ENCODE data around the gene GIT2.

The GIT2 gene

DNA sequence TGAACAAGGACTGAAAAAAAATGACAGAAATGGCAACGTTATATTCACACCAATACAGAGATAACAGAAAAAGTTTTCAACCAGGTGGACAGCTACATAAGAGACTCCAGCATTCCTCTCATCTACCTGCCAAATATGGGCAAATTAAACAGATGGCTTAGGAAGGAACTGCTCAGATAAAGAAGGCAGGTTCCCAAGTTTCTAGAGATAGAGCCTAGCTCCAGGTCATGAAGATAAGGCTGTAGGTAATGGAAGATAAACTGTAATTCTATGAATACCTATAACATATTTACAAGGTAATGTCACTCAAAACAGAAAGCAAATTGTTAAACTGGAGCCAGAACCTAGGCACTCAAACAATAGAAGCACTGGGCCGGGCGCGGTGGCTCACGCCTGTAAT is 42.5 kb downstream of the GIT2 start:
- Histone ChIP-seq H3K4me1 (ENCODE audit: insufficient read depth, low read length) (peaks cover 4% of the 10 kb centered on the region; the same call in 1 of the 2 replicates), H3K36me3 (ENCODE audit: insufficient read depth, low read length) (peaks cover 6% of the 10 kb centered on the region; the same call in 1 of the 2 replicates), H3K9ac (ENCODE audit: low read depth, low read length) (no peak overlapping the region), H3K9me3 (ENCODE audit: control insufficient read depth, insufficient read depth, low read length) (no peaks in the 10 kb centered on the region)

DNA sequence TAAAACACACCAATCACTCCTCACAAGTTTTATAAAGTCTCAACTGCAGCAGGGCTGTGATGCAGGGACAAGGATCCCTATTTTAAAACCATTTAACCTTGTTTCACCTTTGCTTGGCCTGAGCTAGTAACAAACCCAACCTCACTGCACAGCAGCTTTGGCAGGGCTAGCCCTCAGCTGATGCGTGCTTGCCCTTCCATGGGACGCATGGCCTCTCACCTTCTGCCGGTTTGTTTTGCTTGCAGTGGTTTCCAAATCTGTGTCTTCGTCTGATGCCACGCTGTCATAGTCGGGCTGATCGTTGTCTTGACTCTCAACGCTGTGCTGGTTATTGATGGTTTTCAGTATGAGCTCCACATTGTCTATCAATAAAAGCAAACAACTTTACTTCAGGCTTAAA is 43.3 kb downstream of the GIT2 start:
- H3K36me3 ChIP-seq (ENCODE audit: insufficient read depth, low read length), result peaks cover 6% of the 10 kb centered on the region; the same call in 1 of the 2 replicates
- H3K4me1 ChIP-seq (ENCODE audit: insufficient read depth, low read length), result peaks cover 4% of the 10 kb centered on the region; the same call in 1 of the 2 replicates
- H3K9me3 ChIP-seq (ENCODE audit: control insufficient read depth, insufficient read depth, low read length), result no peaks in the 10 kb centered on the region
- H3K9ac ChIP-seq (ENCODE audit: low read depth, low read length), result no peak overlapping the region

DNA sequence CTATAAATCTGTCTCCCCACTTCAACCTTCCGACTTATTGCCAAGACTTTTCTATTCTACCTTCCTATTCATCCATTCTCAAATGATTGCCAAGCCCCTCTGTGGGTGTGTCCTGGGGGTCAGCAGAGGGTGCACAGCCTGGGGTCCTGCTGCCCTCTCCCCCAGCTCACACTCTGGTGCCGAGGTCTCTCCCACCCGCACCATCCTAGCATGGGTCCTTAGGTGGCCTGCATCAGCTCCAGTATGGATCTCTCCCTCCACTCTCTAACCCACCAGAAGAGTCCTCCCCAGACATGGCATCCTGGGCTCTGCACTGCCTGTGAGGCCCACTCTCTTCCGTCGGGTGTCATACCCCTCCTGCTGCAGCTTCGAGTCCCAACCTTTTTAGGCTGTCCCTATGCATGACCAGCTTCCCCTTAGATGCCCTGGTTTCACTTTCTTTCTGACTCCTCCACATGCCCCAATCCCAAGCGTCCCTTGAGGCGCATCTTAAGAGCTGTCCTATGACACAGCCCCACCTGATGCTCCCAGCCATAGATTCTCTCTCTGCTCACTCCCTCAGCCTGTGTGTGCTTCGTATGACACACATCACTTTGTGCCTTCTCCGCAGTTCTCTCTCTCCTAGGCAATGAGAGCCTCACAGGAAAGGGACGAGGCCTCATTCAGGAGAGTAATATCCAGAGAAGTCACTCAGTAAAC is 43.9 kb downstream of the GIT2 start:
- H3K36me3 ChIP-seq (ENCODE audit: insufficient read depth, low read length), result peaks cover 6% of the 10 kb centered on the region; the same call in 1 of the 2 replicates
- peaks cover 4% of the 10 kb centered on the region; the same call in 1 of the 2 replicates for H3K4me1 ChIP-seq (ENCODE audit: insufficient read depth, low read length)
- H3K9me3 ChIP-seq (ENCODE audit: control insufficient read depth, insufficient read depth, low read length), result no peaks in the 10 kb centered on the region
- H3K9ac ChIP-seq (ENCODE audit: low read depth, low read length), result no peak overlapping the region

DNA sequence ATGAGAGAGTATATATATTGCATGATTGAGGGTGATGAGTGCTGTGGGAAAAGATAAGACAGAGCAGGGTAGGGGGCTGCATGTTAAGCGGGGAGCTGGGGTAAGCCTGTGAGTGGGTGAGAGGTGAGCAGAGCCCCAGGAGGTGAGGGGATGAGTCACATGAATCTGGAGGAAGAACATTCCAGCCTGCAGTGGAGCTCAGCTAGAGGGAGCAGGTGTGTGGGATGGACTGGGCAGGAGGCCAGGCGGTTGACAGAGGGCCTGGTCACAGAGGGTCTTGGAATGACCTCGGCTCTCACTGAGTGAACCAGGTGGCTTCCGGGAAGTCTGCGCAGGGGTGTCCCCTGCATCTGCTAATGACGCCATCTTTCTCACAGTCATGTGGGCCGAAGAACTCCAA is 44.4 kb downstream of the GIT2 start:
- Histone ChIP-seq H3K36me3 (ENCODE audit: insufficient read depth, low read length) (peaks cover 6% of the 10 kb centered on the region; the same call in 1 of the 2 replicates), H3K9ac (ENCODE audit: low read depth, low read length) (no peak overlapping the region), H3K9me3 (ENCODE audit: control insufficient read depth, insufficient read depth, low read length) (no peaks in the 10 kb centered on the region), H3K4me1 (ENCODE audit: insufficient read depth, low read length) (peaks cover 8% of the 10 kb centered on the region)

DNA sequence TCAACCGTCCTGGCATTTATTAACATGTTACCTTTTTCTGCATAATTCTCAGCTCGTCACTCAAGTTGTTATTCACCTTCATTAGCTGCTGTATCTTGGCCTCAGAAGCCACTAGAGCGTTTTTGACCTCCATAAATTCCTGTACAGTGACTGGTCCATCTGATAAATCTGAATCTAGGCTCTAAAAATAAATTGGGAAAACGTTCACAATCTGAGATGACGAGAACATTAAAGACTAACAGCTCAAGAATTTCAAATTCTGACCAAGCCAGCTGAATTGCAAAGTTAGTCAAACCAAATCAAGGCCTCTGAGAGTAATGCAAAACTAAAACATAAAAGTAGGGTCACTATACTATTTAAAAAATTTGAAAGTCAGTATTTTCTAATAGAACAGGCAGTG is 45.0 kb downstream of the GIT2 start:
- Histone ChIP-seq H3K36me3 (ENCODE audit: insufficient read depth, low read length) (peaks cover 6% of the 10 kb centered on the region; the same call in 1 of the 2 replicates), H3K9ac (ENCODE audit: low read depth, low read length) (no peak overlapping the region), H3K4me1 (ENCODE audit: insufficient read depth, low read length) (peaks cover 14% of the 10 kb centered on the region), H3K9me3 (ENCODE audit: control insufficient read depth, insufficient read depth, low read length) (no peaks in the 10 kb centered on the region)

DNA sequence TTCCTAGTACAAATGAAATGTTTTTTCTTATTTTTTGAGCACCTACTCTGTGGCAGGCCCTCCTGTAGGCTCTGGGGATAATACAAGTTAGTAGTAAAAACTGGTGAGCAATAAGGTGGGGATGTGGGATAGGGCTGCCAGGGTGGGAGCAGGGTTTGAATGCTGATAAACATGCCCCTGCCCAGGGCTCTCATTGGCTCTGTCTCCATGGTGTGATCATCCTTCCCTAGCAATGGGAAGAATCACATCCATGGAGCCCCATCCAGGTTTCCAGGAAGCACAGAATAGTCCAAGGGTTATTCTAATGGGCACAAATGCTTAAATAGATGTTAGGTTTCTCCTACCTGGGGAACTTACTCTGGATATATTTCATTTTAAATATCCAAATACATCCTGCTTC is 45.5 kb downstream of the GIT2 start:
- H3K9me3 ChIP-seq (ENCODE audit: control insufficient read depth, insufficient read depth, low read length), result no peaks in the 10 kb centered on the region
- H3K9ac ChIP-seq (ENCODE audit: low read depth, low read length), result no peak overlapping the region
- peaks cover 19% of the 10 kb centered on the region for H3K4me1 ChIP-seq (ENCODE audit: insufficient read depth, low read length)
- H3K36me3 ChIP-seq (ENCODE audit: insufficient read depth, low read length), result peaks cover 6% of the 10 kb centered on the region; the same call in 1 of the 2 replicates

DNA sequence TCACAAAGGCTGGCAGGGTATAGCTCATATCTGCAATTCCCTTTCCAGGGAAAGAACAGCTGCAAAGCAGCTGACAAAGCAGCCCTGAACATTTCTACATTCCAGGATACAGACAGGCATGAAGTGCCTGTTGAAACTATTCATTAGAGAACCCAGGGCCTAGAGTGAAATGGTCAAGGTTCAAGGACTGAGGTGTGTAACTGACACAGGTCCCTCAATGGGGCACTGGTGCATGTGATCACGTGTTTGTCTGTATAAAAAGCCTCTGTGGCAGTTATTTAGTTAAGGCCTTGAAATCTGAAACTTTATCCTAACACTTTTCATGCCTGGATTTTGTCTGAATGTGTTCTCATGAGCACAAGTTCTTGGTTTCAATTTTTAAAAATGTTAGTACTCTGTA is 47.1 kb downstream of the GIT2 start:
- Histone ChIP-seq H3K9ac (ENCODE audit: low read depth, low read length) (no peak overlapping the region), H3K9me3 (ENCODE audit: control insufficient read depth, insufficient read depth, low read length) (no peaks in the 10 kb centered on the region), H3K36me3 (ENCODE audit: insufficient read depth, low read length) (peaks cover 6% of the 10 kb centered on the region; the same call in 1 of the 2 replicates), H3K4me1 (ENCODE audit: insufficient read depth, low read length) (peaks cover 33% of the 10 kb centered on the region)

DNA sequence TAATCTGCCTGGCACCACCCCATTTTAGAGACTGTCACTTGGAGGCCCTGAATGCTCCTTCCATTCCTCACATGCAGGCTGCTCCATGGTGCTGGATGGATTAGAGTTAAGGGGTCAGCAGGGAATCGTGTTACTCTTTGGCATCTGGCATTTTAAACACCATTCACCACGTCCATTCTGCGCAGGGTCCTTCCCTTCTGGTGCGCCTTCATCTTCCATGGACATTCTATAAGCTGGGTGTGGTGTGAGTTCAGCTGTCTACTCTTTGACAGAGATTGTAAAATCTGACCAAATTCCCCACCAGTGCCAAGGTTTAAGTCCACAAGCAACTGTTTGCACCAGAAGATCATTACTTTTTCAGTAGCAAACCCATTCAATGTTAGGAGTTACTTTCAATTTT is 47.8 kb downstream of the GIT2 start:
- Histone ChIP-seq H3K4me1 (ENCODE audit: insufficient read depth, low read length) (peaks cover 36% of the 10 kb centered on the region), H3K9ac (ENCODE audit: low read depth, low read length) (no peak overlapping the region), H3K36me3 (ENCODE audit: insufficient read depth, low read length) (peaks cover 6% of the 10 kb centered on the region; the same call in 1 of the 2 replicates), H3K9me3 (ENCODE audit: control insufficient read depth, insufficient read depth, low read length) (no peaks in the 10 kb centered on the region)

DNA sequence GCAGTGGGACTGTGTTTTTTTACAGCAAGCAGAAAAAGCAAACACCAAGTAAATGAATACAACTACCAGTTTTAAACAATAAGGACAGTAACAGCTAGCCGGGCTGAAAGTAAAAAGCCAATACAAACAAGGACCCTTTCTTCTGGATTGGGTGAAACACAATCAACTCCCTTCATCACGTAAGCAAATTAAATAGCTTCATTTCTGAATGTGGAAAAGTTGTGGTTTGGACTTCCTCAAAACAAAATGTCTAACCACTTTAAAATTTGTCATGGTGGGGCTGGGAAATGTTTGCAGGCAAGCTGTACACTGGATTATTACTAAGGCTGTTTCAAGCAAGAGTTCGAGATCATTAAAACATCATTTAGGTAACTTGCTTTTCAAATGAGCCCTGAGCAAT is 48.6 kb downstream of the GIT2 start:
- Histone ChIP-seq H3K4me1 (ENCODE audit: insufficient read depth, low read length) (peaks cover 36% of the 10 kb centered on the region), H3K36me3 (ENCODE audit: insufficient read depth, low read length) (peaks cover 4% of the 10 kb centered on the region; the same call in 1 of the 2 replicates), H3K9me3 (ENCODE audit: control insufficient read depth, insufficient read depth, low read length) (no peaks in the 10 kb centered on the region), H3K9ac (ENCODE audit: low read depth, low read length) (no peak overlapping the region)

DNA sequence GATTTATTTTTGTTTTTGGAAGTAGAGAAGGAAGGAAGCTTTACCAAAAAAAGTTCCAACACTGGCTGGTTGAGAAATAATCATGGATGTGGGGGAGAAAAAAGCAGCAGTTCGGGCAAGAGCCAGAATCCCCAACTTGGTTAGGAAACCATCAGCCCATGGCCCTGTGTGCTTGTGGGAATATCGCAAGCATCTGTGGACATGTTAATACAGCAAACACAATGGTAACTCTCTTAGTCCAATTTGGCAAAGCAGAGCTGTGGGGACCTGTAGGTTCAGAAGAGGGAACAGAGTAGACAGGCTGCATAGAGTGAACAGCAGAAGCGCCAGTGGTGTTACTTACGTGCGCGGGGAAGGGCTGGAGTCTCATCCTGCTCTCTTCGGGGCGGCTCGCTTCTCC is 49.3 kb downstream of the GIT2 start:
- Histone ChIP-seq H3K36me3 (ENCODE audit: insufficient read depth, low read length) (peaks cover 2% of the 10 kb centered on the region; the same call in 1 of the 2 replicates), H3K9ac (ENCODE audit: low read depth, low read length) (no peak overlapping the region), H3K9me3 (ENCODE audit: control insufficient read depth, insufficient read depth, low read length) (no peaks in the 10 kb centered on the region), H3K4me1 (ENCODE audit: insufficient read depth, low read length) (peaks cover 33% of the 10 kb centered on the region)

DNA sequence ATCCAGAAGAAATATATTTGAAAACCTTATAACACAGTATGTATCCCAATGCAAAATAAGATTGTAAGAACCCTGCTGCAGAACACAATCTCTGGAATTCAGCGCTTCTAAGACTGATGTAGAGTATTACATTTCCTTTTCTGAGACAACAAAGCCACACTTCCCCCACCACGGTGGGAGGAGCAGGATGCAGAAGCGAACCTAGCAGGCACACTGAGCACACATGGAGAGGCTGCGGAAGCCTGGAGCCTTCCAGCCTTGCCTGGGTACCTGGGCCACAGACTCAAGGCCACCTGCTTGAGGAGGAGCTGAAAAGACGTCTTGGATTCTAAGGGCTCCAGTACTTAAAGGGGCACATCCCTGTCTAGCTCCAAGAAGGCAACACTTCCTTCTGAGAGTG is 49.7 kb downstream of the GIT2 start:
- H3K9ac ChIP-seq (ENCODE audit: low read depth, low read length), result no peak overlapping the region
- no peaks in the 10 kb centered on the region for H3K9me3 ChIP-seq (ENCODE audit: control insufficient read depth, insufficient read depth, low read length)
- H3K36me3 ChIP-seq (ENCODE audit: insufficient read depth, low read length), result peaks cover 2% of the 10 kb centered on the region; the same call in 1 of the 2 replicates
- peaks cover 32% of the 10 kb centered on the region for H3K4me1 ChIP-seq (ENCODE audit: insufficient read depth, low read length)

DNA sequence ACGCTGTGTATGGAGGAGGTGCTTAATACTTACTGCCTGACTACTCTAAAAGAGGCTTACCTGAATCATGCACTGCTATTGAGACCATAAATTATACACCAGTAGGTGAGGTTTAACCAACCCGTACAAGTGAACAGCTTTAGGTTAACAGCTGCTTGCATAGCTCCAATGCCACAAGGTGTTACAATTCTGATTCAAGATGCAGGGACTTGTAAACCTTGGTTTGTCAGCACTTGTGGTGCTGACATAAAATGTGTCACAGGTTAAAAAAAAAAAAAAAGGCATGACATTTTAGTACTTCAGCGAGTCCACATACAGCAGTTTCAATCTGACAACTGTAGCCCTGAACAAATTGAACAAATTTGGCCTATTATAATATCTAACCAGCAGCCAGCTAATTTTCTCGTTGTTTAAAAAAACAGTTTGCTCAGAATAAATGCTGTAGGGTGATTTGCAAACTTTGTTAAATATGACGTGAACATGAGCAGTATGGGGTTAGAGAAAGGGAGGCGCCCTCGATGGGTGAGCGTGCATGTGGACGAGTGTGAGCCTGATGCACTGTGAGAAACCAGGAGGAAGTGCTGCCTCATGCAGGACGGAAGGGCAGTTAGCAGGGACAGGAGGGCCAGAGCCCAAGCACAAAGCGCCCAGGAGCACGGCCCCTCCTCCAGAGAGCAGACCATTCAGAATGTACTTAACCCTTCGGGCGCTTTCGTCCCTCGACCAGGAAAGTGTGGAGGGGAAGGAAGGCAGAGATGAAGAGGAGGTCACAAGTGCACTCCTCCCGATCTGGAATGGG is 51.4 kb downstream of the GIT2 start:
- peaks cover 32% of the 10 kb centered on the region for H3K4me1 ChIP-seq (ENCODE audit: insufficient read depth, low read length)
- H3K36me3 ChIP-seq (ENCODE audit: insufficient read depth, low read length), result no peaks in the 10 kb centered on the region; the same call in 1 of the 2 replicates
- no peaks in the 10 kb centered on the region for H3K9me3 ChIP-seq (ENCODE audit: control insufficient read depth, insufficient read depth, low read length)
- peak overlapping the region; percentile 19; the same call in 1 of the 2 replicates for H3K9ac ChIP-seq (ENCODE audit: low read depth, low read length)

DNA sequence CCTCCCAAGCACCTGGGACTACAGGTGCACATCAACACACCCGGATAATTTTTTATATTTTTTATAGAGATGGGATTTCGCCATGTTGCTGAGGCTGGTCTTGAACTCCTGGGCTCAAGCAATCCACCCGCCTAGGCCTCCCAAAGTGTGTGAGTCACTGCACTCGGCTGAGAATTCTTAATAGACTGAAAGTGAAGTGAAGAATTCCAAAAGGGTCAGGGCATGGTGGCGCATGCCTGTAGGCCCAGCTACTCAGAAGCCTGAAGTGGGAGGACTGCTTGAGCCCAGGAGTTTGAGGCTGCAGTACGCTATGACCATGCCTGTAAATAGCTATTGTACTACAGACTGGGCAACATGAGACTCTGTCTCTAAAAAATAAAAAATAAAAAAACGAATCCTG is 52.4 kb downstream of the GIT2 start:
- H3K36me3 ChIP-seq (ENCODE audit: insufficient read depth, low read length), result no peaks in the 10 kb centered on the region; the same call in 1 of the 2 replicates
- H3K4me1 ChIP-seq (ENCODE audit: insufficient read depth, low read length), result peaks cover 32% of the 10 kb centered on the region
- no peaks in the 10 kb centered on the region for H3K9me3 ChIP-seq (ENCODE audit: control insufficient read depth, insufficient read depth, low read length)
- no peak overlapping the region for H3K9ac ChIP-seq (ENCODE audit: low read depth, low read length)

DNA sequence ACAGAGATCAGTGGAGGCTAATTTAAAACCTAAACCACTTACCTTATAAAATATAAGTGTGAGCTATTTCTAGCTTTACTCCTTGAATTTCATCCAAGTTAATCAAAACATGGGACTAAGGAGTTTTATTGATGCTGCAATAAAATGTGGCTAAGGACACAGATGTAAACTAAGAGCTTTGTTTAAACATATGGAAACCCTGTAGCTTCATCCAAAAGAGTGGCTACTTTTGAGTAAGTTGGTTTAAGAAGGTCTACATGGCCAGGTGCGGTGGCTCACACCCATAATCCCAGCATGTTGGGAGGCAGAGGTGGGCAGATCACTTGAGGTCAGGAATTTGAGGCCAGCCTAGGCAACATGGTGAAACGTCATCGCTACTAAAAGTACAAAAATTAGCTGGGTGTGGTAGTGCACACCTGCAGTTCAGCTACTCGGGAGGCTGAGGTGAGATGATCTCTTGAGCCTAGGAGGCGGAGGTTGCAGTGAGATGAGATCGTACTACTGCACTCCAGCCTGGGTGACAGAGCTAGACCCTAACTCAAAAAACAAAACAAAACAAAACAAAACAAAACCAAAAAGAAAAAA is 55.7 kb downstream of the GIT2 start:
- no peaks in the 10 kb centered on the region for H3K36me3 ChIP-seq (ENCODE audit: insufficient read depth, low read length)
- peaks cover 16% of the 10 kb centered on the region for H3K4me1 ChIP-seq (ENCODE audit: insufficient read depth, low read length)
- no peaks in the 10 kb centered on the region for H3K9me3 ChIP-seq (ENCODE audit: control insufficient read depth, insufficient read depth, low read length)
- H3K9ac ChIP-seq (ENCODE audit: low read depth, low read length), result no peak overlapping the region

Measured in ES-I3 (cell line).